Mucosa of rectum (tissue), 2 donors: ENCODE measurements around the gene SH2B3.
"Not testable (repeated sequence)": the region's sequence is repeated elsewhere in the genome, so short reads cannot be mapped to it uniquely, and the experiment has no call there.

Experiments used
- H3K27ac ChIP-seq, 2 donors: one replicate each; pipeline ENCODE4 v1.7.0; 2013; ENCODE audit warnings: inconsistent platforms in 2 of 2, low read depth in 2 of 2, low read length in 2 of 2
- H3K27me3 ChIP-seq, 2 donors: one replicate each; pipeline ENCODE4 v1.7.0; 2013; ENCODE audit warnings: low read length in 2 of 2; ENCODE audit not compliant: control insufficient read depth in 2 of 2, insufficient read depth in 2 of 2
- H3K36me3 ChIP-seq, 2 donors: one replicate each; pipeline ENCODE4 v1.7.0; 2013; ENCODE audit warnings: low read length in 2 of 2; ENCODE audit not compliant: control insufficient read depth in 2 of 2, insufficient read depth in 2 of 2
- H3K4me1 ChIP-seq, 2 donors: one replicate each; pipeline ENCODE4 v1.7.0; 2013; ENCODE audit warnings: low read length in 2 of 2, mild to moderate bottlenecking in 1 of 2; ENCODE audit not compliant: control insufficient read depth in 2 of 2, insufficient read depth in 2 of 2
- H3K4me3 ChIP-seq, 2 donors: one replicate each; pipeline ENCODE4 v1.7.0; 2013; ENCODE audit warnings: low read length in 2 of 2
- H3K9ac ChIP-seq, 2 donors: one replicate each; pipeline ENCODE4 v1.7.0; 2013; ENCODE audit warnings: low read length in 2 of 2, low read depth in 1 of 2, mild to moderate bottlenecking in 1 of 2
- H3K9me3 ChIP-seq, 2 donors: one replicate each; pipeline ENCODE4 v1.7.0; 2013; ENCODE audit warnings: low read length in 2 of 2; ENCODE audit not compliant: control insufficient read depth in 2 of 2
- donor health status: healthy.
- donor health status: Normal muscosa, but diverticular disease.

Gene SH2B3

DNA sequence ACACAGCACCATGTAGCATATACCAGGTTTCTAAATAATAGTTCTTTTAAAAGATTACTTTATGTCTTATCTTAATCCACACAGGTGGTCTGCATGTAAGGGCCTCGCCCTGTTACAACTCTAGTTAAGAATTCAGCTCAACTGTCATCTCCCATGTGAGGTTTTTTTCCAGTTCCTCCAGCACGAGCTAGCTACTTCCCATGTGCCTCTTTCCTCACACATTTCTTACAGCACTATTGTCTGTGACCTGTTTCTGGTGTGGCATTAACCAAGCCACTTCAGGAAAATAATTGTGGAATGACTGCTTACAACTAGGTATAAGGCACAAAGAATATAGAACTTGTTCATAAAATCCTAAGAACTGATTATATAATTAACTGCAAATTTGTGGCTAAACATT, 65.5 kb downstream of the SH2B3 start:
- H3K27me3 ChIP-seq: no peaks in the 10 kb centered on the region
- H3K9me3 ChIP-seq: no peaks in the 10 kb centered on the region
- no peaks in the 10 kb centered on the region for H3K4me1 ChIP-seq
- H3K4me3 ChIP-seq: no peak overlapping the region
- peaks cover 29 to 34% of the 10 kb centered on the region in 2 donors for H3K36me3 ChIP-seq
- no peak overlapping the region for H3K9ac ChIP-seq
- no peak overlapping the region for H3K27ac ChIP-seq

DNA sequence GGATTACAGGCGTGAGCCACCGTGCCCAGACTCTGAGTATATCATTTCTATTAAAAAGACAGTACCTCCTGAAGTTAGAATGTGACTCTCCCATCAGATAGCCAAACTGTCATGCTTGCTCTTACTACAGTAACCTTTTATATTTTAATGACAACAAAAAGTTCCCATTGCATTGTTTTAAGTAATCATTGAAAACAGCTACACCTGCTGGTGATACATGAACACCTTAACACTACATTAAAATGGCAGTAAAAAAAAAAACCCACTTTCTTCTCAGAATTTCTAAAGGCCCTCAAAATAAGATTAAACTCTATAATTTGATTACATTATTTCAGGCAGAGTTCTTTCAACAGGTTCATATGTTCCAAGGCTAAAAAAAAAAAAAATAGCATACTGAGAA, 76.7 kb downstream of the SH2B3 start:
- no peaks in the 10 kb centered on the region for H3K9me3 ChIP-seq
- H3K27me3 ChIP-seq: no peaks in the 10 kb centered on the region
- no peak overlapping the region for H3K27ac ChIP-seq
- H3K4me1 ChIP-seq: no peaks in the 10 kb centered on the region
- peaks cover 30 to 46% of the 10 kb centered on the region in 2 donors for H3K36me3 ChIP-seq
- H3K4me3 ChIP-seq: no peak overlapping the region
- no peak overlapping the region for H3K9ac ChIP-seq

DNA sequence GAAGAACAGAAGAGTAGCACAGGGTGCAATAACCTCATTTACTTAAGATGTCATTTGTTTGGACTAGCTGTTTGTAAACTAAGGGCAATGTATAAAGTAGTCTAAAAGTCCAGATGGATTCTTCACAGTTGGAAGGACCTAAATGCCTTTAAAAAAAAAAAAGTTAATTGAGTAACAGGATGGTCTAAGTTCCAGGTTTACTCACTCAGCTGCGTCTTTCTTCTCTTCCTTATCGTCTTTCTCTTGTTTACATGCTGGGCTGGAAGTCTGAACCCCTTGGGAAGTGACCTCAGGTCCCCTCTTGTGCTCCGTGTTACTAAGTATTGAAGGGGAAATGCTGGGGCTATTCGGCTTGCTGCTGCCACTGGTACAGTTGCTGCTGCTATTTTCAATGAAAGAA, 82.5 kb downstream of the SH2B3 start:
- no peaks in the 10 kb centered on the region for H3K4me1 ChIP-seq
- no peaks in the 10 kb centered on the region for H3K27me3 ChIP-seq
- no peak overlapping the region for H3K4me3 ChIP-seq
- H3K27ac ChIP-seq: no peak overlapping the region
- peaks cover 43 to 70% of the 10 kb centered on the region in 2 donors for H3K36me3 ChIP-seq
- H3K9ac ChIP-seq: no peak overlapping the region
- no peaks in the 10 kb centered on the region for H3K9me3 ChIP-seq

DNA sequence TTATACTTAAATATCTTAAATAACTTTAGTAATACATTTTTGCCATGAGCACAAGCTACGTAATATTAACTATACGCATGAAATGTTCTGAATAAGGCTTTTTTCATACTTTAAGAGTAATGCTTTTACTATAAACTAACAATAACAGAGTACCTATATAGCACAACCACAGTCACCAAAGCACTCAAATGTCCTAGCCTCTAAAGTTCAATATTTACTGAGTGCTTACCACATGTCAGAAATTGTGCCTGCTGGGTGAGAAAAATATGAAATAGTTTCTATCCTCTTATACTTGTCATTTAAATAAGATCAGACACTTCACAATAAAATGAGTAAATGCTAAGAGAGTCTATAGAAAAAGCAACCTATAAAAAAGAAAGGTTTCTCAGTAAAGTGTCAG, 83.1 kb downstream of the SH2B3 start:
- Histone ChIP-seq H3K9ac (no peak overlapping the region), H3K27ac (no peak overlapping the region), H3K36me3 (peaks cover 39 to 65% of the 10 kb centered on the region in 2 donors)

DNA sequence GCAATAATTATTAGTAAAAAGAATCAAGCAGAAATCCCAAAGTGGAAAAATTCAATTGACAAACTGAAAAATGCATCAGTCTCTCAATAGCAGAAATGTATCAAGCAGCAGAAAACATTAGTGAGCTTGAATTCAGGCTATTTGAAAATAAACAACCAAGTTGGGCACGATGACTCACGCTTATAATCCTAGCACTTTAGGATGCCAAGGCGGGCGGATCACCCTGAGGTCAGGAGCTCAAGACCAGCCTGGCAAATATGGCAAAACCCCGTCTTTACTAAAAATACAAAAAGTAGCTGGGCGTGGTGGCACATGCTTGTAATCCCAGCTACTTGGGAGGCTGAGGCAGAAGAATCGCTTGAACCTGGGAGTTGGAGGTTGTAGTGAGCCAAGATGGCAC, 87.3 kb downstream of the SH2B3 start:
- H3K36me3 ChIP-seq: peaks cover 23 to 52% of the 10 kb centered on the region in 2 donors
- H3K9ac ChIP-seq, H3K27me3 ChIP-seq, H3K4me3 ChIP-seq, H3K27ac ChIP-seq, H3K4me1 ChIP-seq, H3K9me3 ChIP-seq: not testable (repeated sequence)

More for the DNA sequence above, 83.1 kb downstream of the SH2B3 start:
- H3K4me1 ChIP-seq: no peaks in the 10 kb centered on the region
- H3K4me3 ChIP-seq: no peak overlapping the region
- no peaks in the 10 kb centered on the region for H3K9me3 ChIP-seq
- no peaks in the 10 kb centered on the region for H3K27me3 ChIP-seq

DNA sequence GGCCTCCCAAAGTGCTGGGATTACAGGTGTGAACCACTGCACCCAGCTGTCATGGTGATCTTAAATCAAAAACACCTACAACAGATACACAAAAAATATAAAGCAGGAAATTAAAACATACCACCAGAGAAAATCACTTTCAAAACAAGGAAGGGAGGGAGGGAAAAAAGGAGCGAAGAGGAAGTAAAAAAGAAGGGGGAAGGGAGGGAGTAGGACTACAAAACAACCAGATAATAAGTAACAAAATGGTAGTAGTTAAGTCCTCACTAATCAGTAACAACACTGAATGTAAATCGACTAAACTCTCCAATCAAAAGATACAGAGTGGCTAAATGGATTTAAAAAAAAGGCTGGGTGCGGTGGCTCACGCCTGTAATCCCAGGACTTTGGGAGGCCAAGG, 89.0 kb downstream of the SH2B3 start:
- H3K27ac ChIP-seq: no peak overlapping the region
- H3K4me1 ChIP-seq: no peaks in the 10 kb centered on the region
- H3K36me3 ChIP-seq: peaks cover 16 to 44% of the 10 kb centered on the region in 2 donors
- H3K27me3 ChIP-seq: no peaks in the 10 kb centered on the region
- H3K4me3 ChIP-seq: no peak overlapping the region
- no peak overlapping the region for H3K9ac ChIP-seq
- H3K9me3 ChIP-seq: no peaks in the 10 kb centered on the region
